GM06990 (cell line): ENCODE measurements around the gene PRSS56.

Experiments used
- DNase-seq: peaks from one replicate; pipeline ENCODE4 v3.0.0-alpha.2; 2011; ENCODE audit not compliant: insufficient read length; ENCODE audit errors: extremely low read depth
- H3K27me3 ChIP-seq: replicated peaks from 2 replicates; pipeline ENCODE4 v1.6.0; 2011; ENCODE audit warnings: low read length; ENCODE audit not compliant: control insufficient read depth, insufficient read depth
- H3K36me3 ChIP-seq: 2 replicates; pipeline ENCODE4 v1.5.1; 2011; ENCODE audit warnings: low read length; ENCODE audit not compliant: control insufficient read depth, insufficient read depth
- H3K4me3 ChIP-seq: replicated peaks from 2 replicates; pipeline ENCODE4 v1.5.1; 2011; ENCODE audit warnings: low read depth, mild to moderate bottlenecking, control low read depth, low read length
- CTCF ChIP-seq: IDR thresholded peaks from 2 replicates; pipeline ENCODE4 v1.5.1; 2011; ENCODE audit warnings: low read length, control low read depth, mild to moderate bottlenecking, inconsistent platforms; ENCODE audit not compliant: insufficient read depth, poor library complexity, severe bottlenecking

Gene PRSS56

GRCh38 chr2:232508251-232508650 is 11.9 kb upstream of the PRSS56 start:
- Histone ChIP-seq H3K4me3 (no peak overlapping the region), H3K36me3 (no peaks in the 10 kb centered on the region), H3K27me3 (peaks cover 4% of the 10 kb centered on the region)
- TF ChIP-seq CTCF = no peak
- no peak for DNase-seq

GRCh38 chr2:232511336-232511890 is 8.8 kb upstream of the PRSS56 start:
- no peak overlapping the region for H3K4me3 ChIP-seq
- no peak for DNase-seq
- no peak for TF ChIP-seq CTCF
- H3K36me3 ChIP-seq = no peaks in the 10 kb centered on the region
- peaks cover 2% of the 10 kb centered on the region for H3K27me3 ChIP-seq

- no peak for DNase-seq
- no peak for TF ChIP-seq CTCF
- no peak overlapping the region for H3K4me3 ChIP-seq
- peaks cover 2% of the 10 kb centered on the region for H3K27me3 ChIP-seq
- no peaks in the 10 kb centered on the region for H3K36me3 ChIP-seq
Measured at GRCh38 chr2:232512602-232513001, 7.6 kb upstream of the PRSS56 start.

- H3K4me3 ChIP-seq = no peak overlapping the region
Measured at GRCh38 chr2:232513353-232513752, 6.8 kb upstream of the PRSS56 start.

GRCh38 chr2:232515639-232516038 is 4.5 kb upstream of the PRSS56 start:
- TF ChIP-seq CTCF = no peak
- Histone ChIP-seq H3K4me3 (no peak overlapping the region), H3K36me3 (no peaks in the 10 kb centered on the region), H3K27me3 (peaks cover 2% of the 10 kb centered on the region)
- no peak for DNase-seq

More at GRCh38 chr2:232513353-232513752, 6.8 kb upstream of the PRSS56 start:
- no peak for DNase-seq
- Histone ChIP-seq H3K27me3 (peaks cover 2% of the 10 kb centered on the region), H3K36me3 (no peaks in the 10 kb centered on the region)
- no peak for TF ChIP-seq CTCF

GRCh38 chr2:232516551-232516950 is 3.6 kb upstream of the PRSS56 start:
- H3K36me3 ChIP-seq = no peaks in the 10 kb centered on the region
- DNase-seq = no peak
- TF ChIP-seq CTCF = no peak
- H3K27me3 ChIP-seq = no peaks in the 10 kb centered on the region; the same call in 1 of the 2 replicates
- H3K4me3 ChIP-seq = no peak overlapping the region
